Measurements from ENCODE around the gene SPOP.

The SPOP gene

DNA sequence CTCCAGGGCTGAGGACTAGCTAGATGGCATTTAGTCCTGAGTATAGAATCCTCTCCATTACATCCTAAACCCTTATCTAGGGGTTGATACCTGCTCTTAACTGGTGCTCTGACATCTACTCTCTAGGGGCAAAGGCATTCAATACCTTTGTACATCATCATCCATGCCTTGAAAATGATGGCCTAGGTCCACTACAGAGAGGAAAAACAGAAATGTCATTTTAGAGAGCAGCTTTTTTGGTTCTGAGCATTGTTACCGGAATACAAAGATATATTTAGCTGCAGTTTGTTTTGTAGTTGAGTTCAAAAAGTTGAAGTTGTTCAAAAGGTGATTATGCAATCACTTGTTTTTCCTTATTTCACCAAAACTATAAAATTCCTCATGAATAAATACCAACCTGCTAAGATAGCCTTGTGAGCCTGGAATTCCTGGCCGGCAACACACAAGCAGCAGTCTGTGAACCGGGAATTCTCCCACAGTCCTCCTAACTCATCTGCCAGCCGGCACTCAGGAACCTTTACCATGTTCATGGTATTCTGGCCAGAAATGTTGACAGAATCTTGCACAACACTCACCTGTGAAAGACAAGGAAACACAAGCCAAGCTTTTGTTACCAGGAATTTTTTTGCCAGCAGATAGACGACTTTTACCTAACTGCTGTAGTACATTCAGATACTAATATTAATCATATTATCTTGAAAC, 66.9 kb downstream of the SPOP start:
- no peak for DNase-seq

DNA sequence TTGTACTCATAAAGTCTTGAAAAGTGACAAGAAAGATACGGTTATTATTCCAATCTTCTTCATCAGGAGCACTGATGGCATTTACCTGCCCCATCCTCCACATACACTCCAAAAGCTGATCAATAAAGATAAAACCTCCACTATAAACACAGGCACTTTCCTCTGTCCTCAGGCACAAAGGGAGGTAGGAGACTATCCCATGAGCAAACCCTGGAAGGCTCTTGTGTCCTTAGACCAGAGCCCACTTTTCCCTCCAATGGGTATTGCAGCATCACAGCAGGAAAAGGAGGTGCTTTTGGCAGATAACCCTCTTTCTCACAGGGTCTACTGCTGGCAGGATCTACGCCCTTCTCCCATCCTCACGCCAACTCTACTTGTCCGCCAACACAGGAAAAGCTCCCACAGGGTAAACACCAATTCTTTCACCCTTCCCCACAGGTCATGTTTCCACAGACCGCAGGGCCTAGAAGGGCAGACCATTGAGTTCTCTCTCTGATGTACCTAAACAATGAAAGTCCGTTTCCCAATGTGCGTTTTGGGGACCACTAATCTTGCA, 73.5 kb downstream of the SPOP start:
- DNase-seq, result no peak

DNA sequence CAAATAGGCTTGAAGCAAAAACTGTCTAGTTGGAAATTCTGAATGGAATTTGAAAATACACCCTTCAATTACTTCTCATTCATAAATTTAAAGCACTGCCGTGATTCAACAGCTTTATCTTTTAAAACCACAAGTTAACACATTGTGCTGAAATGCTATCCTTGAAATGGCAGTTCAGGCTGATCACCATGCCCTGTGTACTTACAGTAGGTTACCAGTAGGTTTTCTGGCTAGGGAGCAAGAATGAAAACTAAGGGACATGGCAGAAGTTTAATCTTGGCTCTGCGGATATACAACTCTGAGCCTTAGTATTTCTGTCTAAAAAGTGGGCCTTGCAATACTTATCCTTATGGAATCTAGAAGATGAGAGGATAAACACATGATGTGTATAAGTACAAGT, 74.2 kb downstream of the SPOP start:
- no peak for DNase-seq

DNA sequence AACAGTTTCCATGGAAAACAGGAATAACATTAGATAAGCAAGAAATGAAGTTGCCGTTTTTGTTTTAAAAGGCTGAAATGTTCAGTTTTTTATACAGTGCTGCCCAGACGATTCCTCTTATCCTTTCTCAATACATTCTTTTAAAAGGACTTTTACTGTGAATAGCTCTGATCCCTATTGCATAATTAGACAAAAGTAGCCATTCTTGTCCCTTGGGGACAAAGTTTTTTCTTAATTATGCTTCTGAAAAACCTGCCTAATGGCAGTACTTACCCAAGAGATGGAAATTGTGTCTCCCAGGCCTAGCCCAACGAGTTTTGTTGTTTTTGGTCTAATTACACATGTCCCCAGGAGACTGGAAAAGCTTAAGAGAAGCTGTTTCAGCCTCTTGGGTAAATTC, 74.7 kb downstream of the SPOP start:
- no peak for DNase-seq

DNA sequence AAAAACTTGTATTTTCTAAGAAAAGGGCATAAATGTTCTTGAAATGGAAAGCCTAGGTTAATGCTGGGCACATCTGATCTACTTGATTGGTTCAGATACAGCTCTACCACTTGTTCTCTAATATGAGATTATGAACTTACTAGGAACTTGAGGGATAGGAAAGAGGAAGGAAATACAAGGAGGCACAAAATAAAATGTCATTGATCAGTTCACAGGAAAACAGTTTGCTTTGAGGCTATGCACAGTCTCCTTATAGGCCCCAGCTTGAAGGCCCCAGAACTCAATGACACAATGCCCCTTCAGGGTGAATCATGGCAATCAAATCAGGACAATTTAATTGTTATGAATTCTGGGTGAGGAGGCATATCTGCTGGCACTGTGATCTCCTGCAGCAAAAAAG, 75.1 kb downstream of the SPOP start:
- no peak for DNase-seq

DNA sequence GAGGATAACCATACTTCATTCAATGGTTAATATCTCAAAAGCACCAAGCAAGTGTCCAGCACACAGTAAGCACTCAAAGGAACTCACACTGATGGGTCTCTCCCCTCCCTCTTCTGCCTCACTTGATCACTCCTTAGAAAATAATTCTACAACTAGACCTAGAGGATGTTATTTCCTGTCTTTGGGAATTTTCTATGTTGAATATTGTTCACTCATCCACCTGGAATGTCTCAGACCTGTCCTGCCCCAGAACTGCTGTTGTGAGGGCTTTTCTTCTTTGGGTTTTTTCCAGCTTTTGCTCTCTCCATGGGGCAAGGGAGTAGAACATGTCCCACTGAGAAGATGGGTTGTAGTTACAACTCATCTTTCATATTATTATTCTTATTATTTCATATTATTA, 76.9 kb downstream of the SPOP start:
- no peak for DNase-seq

DNA sequence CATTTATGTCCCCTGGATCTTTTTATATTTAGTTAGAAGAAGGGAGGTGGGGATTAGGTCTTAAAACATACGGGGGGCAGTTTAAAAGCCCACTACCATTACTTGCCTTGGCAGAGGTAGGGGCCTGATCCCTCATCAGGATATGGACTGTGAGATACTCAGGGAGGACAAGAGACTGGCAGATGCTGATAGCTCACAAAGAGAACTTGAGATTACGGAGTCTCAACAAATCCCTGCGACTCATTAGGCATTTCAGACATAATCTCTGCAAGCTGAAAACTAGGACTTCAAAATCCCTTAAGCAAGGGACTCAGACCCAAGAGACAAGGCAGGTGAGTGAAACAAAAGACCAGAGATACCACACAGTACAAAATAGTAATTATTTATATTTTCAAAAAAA, 79.0 kb downstream of the SPOP start:
- no peak for DNase-seq

DNA sequence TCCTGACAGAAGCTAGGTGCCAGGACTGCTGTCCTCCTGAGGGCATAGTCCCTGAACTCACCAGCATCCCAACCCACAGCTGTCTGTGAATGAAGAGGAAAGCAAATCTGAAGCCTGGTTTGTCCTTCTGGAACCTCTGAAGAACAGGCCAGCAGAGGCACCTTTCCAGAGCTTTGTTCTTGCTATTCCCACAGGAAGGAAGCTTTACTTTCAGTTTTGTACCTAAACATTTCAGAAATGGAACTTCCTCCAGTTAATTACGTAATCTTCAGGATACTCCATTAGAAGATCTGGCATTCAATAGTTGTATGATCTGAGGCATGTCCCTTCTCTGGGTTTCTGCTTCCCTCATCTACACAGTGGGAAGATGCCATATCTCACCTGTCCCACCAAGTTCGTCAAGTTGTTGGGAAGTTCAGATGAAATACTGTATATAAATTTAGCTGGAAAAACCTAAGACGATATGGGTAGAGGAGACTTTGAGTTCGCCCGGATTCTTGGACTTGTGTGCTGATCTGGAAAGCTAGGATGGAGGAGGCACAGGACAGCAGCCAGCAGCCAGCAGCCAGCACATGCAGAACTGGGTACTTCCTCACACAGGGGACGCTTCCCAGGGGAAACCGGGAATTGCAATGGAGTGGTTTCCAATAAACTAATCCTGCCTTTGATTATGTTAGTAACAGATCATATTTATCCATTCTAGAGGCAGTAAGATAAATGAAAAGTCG, 79.8 kb downstream of the SPOP start:
- DNase-seq, result no peak

DNA sequence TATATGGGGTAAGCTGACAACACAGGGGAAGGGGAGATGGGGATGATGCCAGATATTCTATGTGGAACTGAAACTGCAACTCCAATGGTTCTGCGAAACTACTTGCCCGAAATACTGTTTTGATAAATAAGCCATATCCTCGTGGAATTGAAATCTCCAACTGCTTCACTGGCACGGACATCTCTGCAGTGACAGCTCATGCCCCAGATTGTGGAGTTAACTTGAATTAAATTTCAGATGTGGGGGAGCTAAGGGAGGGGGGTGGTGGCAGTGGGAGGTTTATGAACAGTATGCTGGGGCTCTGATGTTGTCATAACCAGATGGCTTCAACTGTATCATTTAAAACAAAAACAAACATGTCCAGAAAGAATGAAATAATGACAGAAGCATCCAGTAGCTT, 80.5 kb downstream of the SPOP start:
- DNase-seq, result no peak

DNA sequence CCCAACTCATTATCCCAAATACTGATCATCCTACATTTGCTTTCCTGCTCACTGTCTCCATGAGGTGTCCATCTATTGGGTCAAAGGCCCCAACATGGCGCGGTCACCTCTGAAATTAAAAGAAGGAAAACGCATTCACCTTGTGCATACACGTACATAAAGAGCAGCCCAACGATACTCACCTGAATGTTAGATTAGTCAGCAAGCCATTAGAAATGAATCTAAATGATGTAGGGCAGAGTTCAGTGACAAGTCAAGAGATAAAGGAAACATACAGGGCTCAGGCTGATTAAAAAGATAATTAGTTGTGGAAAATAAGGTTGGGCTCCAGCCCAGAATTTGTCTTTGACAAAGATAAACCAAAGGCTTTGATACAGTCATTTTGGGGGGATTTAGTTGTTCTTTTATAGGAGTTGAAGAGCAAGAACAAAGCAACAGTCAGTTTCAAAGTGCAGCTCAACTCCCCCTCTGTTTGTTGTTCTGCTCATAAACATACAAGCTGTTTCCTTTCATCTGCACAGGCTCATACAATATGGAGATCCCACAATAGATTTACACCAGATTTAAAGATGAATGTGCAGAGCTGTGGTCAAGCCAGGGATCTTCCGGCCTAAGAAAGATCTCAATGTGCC, 81.2 kb downstream of the SPOP start:
- no peak for DNase-seq

DNA sequence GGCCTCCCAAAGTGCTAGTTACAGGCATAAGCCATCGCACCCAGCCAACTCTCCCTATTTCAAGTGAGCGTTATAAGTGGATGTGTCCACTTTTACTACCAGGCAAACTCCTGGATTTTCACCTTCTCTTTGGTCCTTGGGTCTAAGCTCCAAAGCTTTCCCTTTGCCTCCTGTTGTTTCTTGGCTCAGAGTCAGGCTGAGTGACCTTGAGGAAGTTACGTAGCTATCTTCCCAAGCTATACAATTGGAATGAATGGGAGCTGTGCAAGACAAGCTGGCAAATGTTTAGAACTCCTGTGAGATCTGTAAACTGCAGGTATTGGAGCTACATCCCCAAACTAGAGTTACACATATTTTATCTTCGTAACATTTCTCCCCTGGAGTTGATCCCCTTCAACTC, 81.9 kb downstream of the SPOP start:
- no peak for DNase-seq

DNA sequence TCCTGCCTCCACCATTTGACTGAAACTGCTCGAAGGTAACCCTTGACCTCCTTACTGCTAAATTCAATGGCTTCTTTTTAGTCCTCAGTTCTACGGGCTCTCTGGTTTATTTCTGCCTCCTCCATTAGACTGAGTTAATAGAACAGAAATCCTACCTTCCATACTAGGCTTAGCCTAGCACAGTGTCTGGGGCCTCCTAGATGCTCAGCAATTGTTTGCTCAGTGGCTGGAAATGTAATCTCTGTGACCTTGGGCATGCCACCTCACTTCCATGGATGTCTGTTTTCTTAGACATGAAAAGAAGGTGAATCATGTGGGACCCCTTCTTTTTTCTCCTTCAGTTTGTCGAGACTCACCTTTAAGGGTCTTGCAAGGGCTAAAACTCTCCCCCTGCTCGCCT, 82.6 kb downstream of the SPOP start:
- DNase-seq, result no peak

DNA sequence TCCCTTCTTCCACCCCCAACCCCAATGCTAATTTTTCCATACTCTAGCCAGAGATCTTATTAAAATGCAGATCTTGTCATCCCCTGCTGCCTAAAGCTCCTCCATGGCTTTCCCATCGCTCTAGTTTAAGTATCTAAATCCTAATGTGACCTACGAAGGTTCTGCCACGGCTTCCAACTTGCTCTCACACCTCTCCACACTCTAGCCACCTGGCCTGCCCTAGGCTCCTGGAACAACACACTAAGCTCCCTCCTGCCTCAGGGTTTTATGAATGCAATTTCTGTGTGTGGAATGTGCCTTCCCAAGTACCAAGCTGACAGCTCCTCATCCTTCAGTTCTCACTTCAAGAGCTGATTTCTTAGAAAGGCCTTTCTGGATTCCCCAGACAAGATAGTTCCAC, 85.6 kb downstream of the SPOP start:
- no peak for DNase-seq

DNA sequence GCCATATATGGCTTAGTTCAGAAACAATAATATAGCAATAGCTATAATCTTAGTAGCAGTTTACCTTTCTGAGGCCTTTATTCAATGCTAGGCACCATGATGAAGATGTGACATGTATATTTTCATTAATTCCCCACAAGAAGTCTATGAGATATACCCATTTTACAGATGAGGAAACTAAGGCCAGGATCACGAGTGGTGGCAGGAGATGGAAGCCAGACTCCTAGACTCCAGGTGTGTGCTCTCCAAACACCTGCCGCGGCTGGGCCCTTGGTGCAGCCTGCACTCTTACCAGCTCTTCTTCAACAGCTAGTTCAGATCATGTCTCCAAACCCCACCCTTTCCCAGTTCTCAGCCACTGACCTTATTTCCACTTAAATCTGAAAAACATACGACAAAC, 87.0 kb downstream of the SPOP start:
- no peak for DNase-seq

DNA sequence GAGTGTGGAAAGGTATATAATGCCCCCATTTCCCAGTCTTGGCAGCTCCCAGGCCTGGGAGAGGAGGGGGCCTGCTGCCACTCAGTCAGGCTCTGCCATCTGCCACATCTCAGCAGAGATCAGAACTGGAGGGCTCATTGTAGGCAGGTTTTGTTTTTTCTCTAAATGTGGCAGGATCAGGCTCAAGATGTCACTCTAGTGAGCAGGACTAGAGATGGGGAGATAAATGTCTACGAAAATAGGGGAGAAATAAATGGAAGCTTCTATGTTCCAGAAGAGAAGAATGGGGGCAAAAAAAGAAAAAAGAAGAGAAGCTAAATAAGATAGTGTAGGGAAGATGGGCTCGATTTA, 88.3 kb downstream of the SPOP start:
- DNase-seq, result no peak

DNA sequence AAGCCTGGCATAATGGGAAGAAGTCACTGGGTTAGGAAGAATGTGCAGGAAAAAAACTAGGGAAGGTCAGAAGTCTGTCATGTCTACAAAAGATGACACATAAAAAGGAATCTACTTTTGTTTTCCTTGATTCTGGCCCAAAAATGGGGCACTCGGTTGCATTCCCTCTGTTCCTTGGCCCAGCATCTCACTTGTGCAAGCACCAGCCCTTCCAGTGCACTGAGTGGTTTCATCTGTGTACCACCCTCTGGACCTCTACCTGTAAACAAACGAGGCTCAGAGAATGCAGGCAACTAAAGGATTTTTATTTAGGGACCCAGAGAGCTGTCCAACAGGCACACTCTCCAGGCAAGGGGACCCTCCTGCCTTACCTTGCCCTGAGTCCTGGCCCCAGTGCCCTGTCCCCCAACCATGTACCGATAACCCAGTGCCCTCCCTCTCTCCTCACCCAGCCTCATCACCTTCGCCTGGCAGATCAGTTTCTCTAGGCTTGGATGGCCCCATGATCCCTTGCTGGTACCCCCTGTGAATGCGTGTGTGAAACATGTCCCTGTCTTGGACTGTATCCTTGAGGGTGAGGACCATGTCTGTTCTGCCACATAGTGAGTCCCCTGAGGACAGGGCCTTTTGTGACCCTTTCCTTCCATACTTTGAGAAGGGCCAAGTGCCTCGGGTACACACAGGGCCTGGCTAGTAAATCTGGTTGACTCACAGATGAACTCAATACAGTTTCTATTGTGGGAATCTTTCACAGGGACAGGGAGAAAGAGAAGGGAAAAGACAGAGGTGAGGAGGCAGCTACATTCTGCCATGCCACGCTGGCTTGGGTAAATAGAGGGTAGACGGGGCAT, 88.9 kb downstream of the SPOP start:
- no peak for DNase-seq

DNA sequence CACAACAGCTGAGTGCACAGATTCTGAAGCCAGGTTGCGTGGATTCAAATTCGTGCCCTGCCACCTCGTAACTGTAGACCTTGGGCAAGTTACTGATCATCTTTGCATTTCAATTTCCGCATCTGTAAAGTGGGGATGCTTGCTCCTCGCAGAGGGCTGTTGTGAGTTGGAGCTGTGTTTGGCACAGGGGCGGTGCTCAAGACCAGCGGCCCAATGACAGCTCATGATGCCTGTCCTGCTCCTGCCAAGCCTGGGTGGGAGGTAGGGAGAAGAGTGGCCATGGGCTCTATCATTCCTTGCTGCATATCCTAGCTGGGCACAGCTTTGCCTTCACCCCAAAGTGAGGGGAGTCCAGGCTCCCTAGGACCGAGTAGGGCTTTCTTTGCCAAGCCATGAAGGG, 89.6 kb downstream of the SPOP start:
- DNase-seq, result no peak

DNA sequence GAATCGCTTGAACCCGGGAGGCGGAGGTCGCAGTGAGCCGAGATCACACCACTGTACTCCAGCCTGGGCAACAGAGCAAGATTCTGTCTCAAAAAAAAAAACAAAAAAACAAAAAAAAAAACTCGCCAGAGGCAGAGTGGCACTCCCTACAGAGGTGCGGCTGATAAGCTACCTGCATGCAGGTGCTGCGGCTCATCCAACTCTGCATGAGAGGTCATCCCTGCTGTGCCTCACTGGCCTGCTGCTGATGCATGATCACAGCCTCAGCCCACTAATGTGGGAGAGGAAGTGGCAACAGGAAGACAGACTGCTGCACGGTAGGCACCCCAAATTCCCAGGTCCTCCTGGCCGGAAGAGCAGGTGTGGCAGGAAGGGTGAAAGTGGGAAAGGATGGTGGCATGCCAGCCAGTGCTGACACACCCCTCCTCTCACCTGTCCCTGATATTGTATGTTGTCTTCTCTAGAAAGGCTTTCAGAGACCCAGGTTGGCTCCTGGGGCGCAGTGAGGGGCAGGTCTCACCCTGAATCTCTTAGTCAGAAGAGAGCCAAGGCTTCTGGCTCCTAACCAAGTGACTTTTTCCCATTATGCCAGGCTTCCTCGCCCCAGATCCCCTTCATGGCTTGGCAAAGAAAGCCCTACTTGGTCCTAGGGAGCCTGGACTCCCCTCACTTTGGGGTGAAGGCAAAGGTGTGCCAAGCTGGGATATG, 90.4 kb downstream of the SPOP start:
- DNase-seq, result no peak

DNA sequence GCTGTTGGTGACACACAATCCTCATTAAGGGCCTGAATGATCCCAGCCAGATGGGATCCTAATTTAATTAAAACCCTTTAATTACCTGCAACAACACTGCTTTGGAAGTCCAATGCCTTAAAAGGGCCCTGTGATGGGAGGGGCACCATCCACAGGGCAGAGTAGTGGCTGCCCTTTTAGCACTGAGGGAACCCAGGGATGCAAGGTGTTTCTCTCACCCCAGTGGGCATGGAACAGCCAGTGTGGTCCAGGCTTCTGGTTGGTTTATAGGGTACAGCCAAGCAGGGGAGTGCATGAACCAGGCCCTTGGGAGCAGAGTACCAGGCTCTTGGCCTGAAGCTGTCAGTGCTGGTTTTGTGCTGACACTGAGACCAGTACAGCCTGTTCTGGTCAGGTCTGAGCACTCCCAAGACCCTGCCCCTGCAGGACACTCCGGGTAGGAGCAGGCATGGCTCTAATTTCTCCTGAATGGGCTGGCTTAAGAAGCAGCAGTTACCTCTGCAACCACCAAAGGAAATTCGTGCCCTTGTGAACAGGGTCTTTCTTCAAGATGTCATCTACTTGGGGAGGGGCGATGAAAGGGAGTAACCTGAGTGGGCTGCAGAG, 92.4 kb downstream of the SPOP start:
- no peak for DNase-seq

DNA sequence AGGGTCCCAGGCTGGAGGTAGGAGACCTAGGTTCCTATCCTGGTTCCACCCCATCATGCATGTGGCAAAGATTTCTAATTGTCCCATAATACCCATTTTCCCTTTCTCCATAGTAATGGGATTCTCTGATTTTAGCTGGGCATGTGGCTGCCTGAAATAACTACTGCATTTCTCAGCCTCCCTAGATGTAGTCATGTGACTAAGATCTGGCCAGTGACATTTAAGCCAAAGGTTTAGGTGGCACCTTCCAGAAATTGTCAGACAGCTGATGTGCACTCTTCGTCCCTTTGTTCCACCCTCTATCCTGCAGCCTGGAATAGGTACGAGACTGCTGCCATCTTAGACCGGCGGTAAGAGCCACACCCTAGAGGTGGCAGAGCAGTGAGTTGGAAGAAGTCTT, 94.0 kb downstream of the SPOP start:
- no peak for DNase-seq

DNA sequence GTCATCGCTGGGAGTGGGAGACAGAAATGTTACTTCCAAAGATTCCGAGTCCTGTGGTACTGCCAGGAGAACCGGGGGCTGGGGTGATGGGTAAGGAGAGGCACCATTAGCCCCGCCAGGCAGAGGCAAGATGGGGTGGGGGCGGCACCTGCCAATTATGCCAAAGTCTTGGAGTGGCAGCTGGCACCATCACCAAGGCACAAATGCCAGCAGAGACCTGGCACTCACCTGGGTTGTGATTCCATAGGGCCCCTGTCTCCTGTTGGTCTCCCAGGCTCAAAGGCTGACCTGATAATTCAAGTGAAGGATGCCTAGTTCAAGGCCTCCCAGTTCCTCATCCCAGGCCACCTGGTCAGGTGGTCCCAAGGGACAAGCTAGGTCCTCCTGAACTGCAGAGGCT, 94.7 kb downstream of the SPOP start:
- DNase-seq, result no peak

DNA sequence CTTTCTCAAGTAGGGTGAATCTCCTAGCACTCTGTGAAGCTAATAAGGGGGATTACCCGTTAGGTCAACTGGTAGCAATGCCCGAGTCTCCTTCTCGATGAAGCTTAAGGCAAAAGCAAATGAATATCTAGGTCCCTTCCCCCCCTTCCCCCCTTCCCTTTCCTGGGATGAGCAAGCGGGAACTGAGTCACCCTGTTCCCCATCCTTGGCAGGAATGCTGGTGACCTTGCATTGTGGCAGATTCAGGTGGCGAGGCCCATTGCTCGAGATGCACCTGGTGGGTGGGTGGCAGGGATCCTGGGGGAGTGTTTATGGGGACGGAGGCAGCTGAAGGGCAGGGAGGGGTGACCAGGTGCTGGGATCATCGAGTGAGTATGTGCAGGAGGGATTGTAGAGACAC, 95.1 kb downstream of the SPOP start:
- DNase-seq, result no peak

Data from NCI-H146 (cell line).